H1 (cell line): Measurements from ENCODE around the gene PRSS2. TPM values are rescaled to one million over a fixed set of nuclear protein-coding genes. Genes with fewer than 3 reads are reported as not detected.
"Not testable (repeated sequence)": the region's sequence is repeated elsewhere in the genome, so short reads cannot be mapped to it uniquely, and the experiment has no call there.

Experiments
- CTCF ChIA-PET: fragments of 300-600 bp; sonication (Branson Sonifier 250); formaldehyde crosslinking; loops from one replicate; lab custom pipeline; 2021; ENCODE audit not compliant: partially characterized antibody; lab: Charles Lee
- POLR2A ChIA-PET: fragments of 300-600 bp; sonication (Branson Sonifier 250); formaldehyde crosslinking; loops from one replicate; lab custom pipeline; 2021; ENCODE audit warnings: inconsistent platforms; ENCODE audit not compliant: partially characterized antibody; lab: Charles Lee
- DNase-seq, 2 experiments: peaks; one replicate each; pipeline versions ENCODE4 v3.0.0 to v3.0.0-alpha.2; 2010 to 2022; ENCODE audit warnings: low spot score in 2 of 2, low read depth in 1 of 2, mixed read lengths in 1 of 2
- FAIRE-seq: peaks from 2 replicates; lab custom pipeline; 2011; peaks lifted over from hg19 to GRCh38; lab: Jason Lieb, UNC
- H2AFZ ChIP-seq: 2 replicates; pipeline ENCODE4 v1.8.1; 2012; ENCODE audit warnings: low read length, inconsistent platforms
- H2AK5ac ChIP-seq: 2 replicates; pipeline ENCODE4 v1.6.1; 2013; ENCODE audit warnings: low read depth, low read length
- H2BK120ac ChIP-seq: replicated peaks from 2 replicates; pipeline ENCODE3; 2013; ENCODE audit warnings: low read depth, low read length, inconsistent platforms
- H2BK12ac ChIP-seq: 2 replicates; pipeline ENCODE4 v1.6.1; 2013; ENCODE audit warnings: low read depth, low read length
- H2BK15ac ChIP-seq: 2 replicates; pipeline ENCODE4 v1.6.1; 2013; ENCODE audit warnings: low read length
- H2BK20ac ChIP-seq: 2 replicates; pipeline ENCODE4 v1.6.1; 2013; ENCODE audit warnings: low read length
- H2BK5ac ChIP-seq: 2 replicates; pipeline ENCODE4 v1.6.1; 2013; ENCODE audit warnings: low read depth, low read length
- H3K14ac ChIP-seq: 2 replicates; pipeline ENCODE4 v1.6.1; 2013; ENCODE audit warnings: inconsistent platforms; ENCODE audit not compliant: insufficient read length
- H3K18ac ChIP-seq: 2 replicates; pipeline ENCODE4 v1.6.1; 2013; ENCODE audit warnings: low read length; ENCODE audit errors: extremely low read depth
- H3K23ac ChIP-seq: 2 replicates; pipeline ENCODE4 v1.6.1; 2013; ENCODE audit warnings: inconsistent platforms; ENCODE audit not compliant: insufficient read length
- H3K23me2 ChIP-seq: 2 replicates; pipeline ENCODE4 v1.6.1; 2013; ENCODE audit warnings: low read depth, low read length
- H3K27ac ChIP-seq: 2 replicates; pipeline ENCODE4 v1.6.1; 2011; ENCODE audit warnings: low read depth, low read length, inconsistent platforms
- H3K27me3 ChIP-seq, 4 experiments: replicated peaks in 1 of 4; 1 replicate in 1 of 4; 2 replicates in 3 of 4; pipeline versions ENCODE4 v1.6.1 to v1.8.1; 2011 to 2013; ENCODE audit warnings: low read length in 3 of 4, mild to moderate bottlenecking in 3 of 4, inconsistent platforms in 2 of 4, mixed read lengths in 2 of 4, moderate library complexity in 1 of 4; ENCODE audit not compliant: control insufficient read depth in 3 of 4, insufficient read depth in 3 of 4; ENCODE audit errors: extremely low read depth in 1 of 4
- H3K36me3 ChIP-seq, 4 experiments: 2 replicates each; pipeline versions ENCODE4 v1.6.1 to v1.8.1; 2011 to 2013; ENCODE audit warnings: mild to moderate bottlenecking in 4 of 4, low read length in 3 of 4, moderate library complexity in 2 of 4, control low read depth in 1 of 4, inconsistent platforms in 1 of 4; ENCODE audit not compliant: insufficient read depth in 4 of 4, control insufficient read depth in 2 of 4
- H3K4ac ChIP-seq: replicated peaks from 2 replicates; pipeline ENCODE3; 2013; ENCODE audit warnings: low read length, low read depth, mixed read lengths, inconsistent platforms; ENCODE audit not compliant: insufficient read length
- H3K4me1 ChIP-seq, 4 experiments: replicated peaks in 1 of 4; 1 replicate in 1 of 4; 2 replicates in 3 of 4; pipeline versions ENCODE4 v1.6.1 to v1.8.1; 2011 to 2013; ENCODE audit warnings: low read length in 3 of 4, inconsistent platforms in 2 of 4, mixed read lengths in 1 of 4; ENCODE audit not compliant: insufficient read depth in 4 of 4, control insufficient read depth in 3 of 4
- H3K4me2 ChIP-seq, 2 experiments: 2 replicates each; pipeline versions ENCODE4 v1.6.1 to v1.8.1; 2011 to 2013; ENCODE audit warnings: low read depth in 2 of 2, low read length in 2 of 2, control low read depth in 1 of 2, inconsistent platforms in 1 of 2, mild to moderate bottlenecking in 1 of 2; ENCODE audit not compliant: insufficient read depth in 1 of 2
- H3K4me3 ChIP-seq, 4 experiments: fragments of 200-600, 300-600 bp in 1 of 4; sonication (generic), shearing (Covaris generic), sonication (Bioruptor Twin) in 1 of 4; 2 replicates each; pipeline versions ENCODE4 v1.5.1 to v1.8.1; 2011 to 2016; ENCODE audit warnings: low read length in 4 of 4, low read depth in 3 of 4, control low read depth in 2 of 4, inconsistent platforms in 2 of 4, mild to moderate bottlenecking in 2 of 4, mixed read lengths in 1 of 4, moderate library complexity in 1 of 4; ENCODE audit not compliant: insufficient read depth in 2 of 4; ENCODE audit errors: extremely low read depth in 1 of 4
- H3K56ac ChIP-seq: replicated peaks from 2 replicates; pipeline ENCODE3; 2013; ENCODE audit warnings: low read depth, mild to moderate bottlenecking, mixed read lengths, low read length, inconsistent platforms; ENCODE audit not compliant: insufficient read length
- H3K79me1 ChIP-seq: 2 replicates; pipeline ENCODE4 v1.6.1; 2013; ENCODE audit warnings: low read depth, low read length, control low read depth
- H3K79me2 ChIP-seq, 2 experiments: 2 replicates each; pipeline versions ENCODE4 v1.6.1 to v1.8.1; 2012 to 2013; ENCODE audit warnings: low read length in 2 of 2, mild to moderate bottlenecking in 2 of 2, inconsistent platforms in 1 of 2; ENCODE audit not compliant: insufficient read depth in 2 of 2, control insufficient read depth in 1 of 2
- H3K9ac ChIP-seq, 4 experiments: replicated peaks in 1 of 4; 1 replicate in 1 of 4; 2 replicates in 3 of 4; pipeline versions ENCODE4 v1.6.1 to v1.8.1; 2011 to 2013; ENCODE audit warnings: low read depth in 3 of 4, low read length in 3 of 4, control low read depth in 2 of 4, mild to moderate bottlenecking in 2 of 4, moderate library complexity in 2 of 4, inconsistent platforms in 1 of 4; ENCODE audit errors: extremely low read depth in 1 of 4
- H3K9me3 ChIP-seq, 2 experiments: 2 replicates each; pipeline versions ENCODE4 v1.6.1 to v1.8.1; 2012 to 2013; ENCODE audit warnings: mild to moderate bottlenecking in 2 of 2, moderate library complexity in 2 of 2, control low read depth in 1 of 2, inconsistent platforms in 1 of 2, low read depth in 1 of 2, low read length in 1 of 2, mixed read lengths in 1 of 2; ENCODE audit not compliant: insufficient read depth in 2 of 2
- H4K20me1 ChIP-seq, 2 experiments: replicated peaks in 1 of 2; 2 replicates each; pipeline versions ENCODE3 to v1.8.1; 2011 to 2013; ENCODE audit warnings: inconsistent platforms in 2 of 2, low read length in 2 of 2, mild to moderate bottlenecking in 1 of 2; ENCODE audit not compliant: insufficient read depth in 2 of 2, control insufficient read depth in 1 of 2
- H4K5ac ChIP-seq: 2 replicates; pipeline ENCODE4 v1.6.1; 2013; ENCODE audit warnings: low read length, low read depth, mixed read lengths, inconsistent platforms; ENCODE audit not compliant: insufficient read length
- H4K8ac ChIP-seq: 2 replicates; pipeline ENCODE4 v1.8.0; 2013; ENCODE audit warnings: mild to moderate bottlenecking, moderate library complexity, low read length, inconsistent platforms; ENCODE audit not compliant: insufficient read depth; ENCODE audit errors: extremely low read depth
- H4K91ac ChIP-seq: replicated peaks from 2 replicates; pipeline ENCODE3; 2013; ENCODE audit warnings: low read length, mixed read lengths, inconsistent platforms; ENCODE audit not compliant: insufficient read length
- FOSL1 ChIP-seq: IDR thresholded peaks from 2 replicates; pipeline ENCODE4 v1.6.1; 2011; ENCODE audit warnings: mild to moderate bottlenecking, low read depth, low read length, moderate library complexity; ENCODE audit not compliant: insufficient read depth
- HDAC6 ChIP-seq: IDR thresholded peaks from one replicate; pipeline ENCODE4 v1.7.1; 2012; ENCODE audit warnings: low read depth, mild to moderate bottlenecking, inconsistent platforms, low read length, moderate library complexity
- KDM1A ChIP-seq: fragments of 200-600, 300-600 bp; sonication (generic); IDR thresholded peaks from 2 replicates; pipeline ENCODE4 v1.7.1; 2016; ENCODE audit warnings: mild to moderate bottlenecking, low read length, borderline replicate concordance
- KDM4A ChIP-seq: IDR thresholded peaks from one replicate; pipeline ENCODE4 v1.7.1; 2012; ENCODE audit warnings: low read depth, mild to moderate bottlenecking, moderate library complexity, low read length, inconsistent platforms; ENCODE audit not compliant: severe bottlenecking
- PHF8 ChIP-seq: fragments of 200-600 bp; sonication (generic); conservative IDR thresholded peaks from 2 replicates; pipeline ENCODE4 v1.7.1; 2012; ENCODE audit warnings: low read depth, mild to moderate bottlenecking, inconsistent platforms, low read length, moderate library complexity
- SIX5 ChIP-seq: IDR thresholded peaks from 2 replicates; pipeline ENCODE4 v1.6.1; 2011; ENCODE audit warnings: mild to moderate bottlenecking, low read depth, low read length
- ZNF274 ChIP-seq: IDR thresholded peaks from 2 replicates; pipeline ENCODE4 v1.7.0; 2012; ENCODE audit warnings: low read length, borderline replicate concordance; ENCODE audit errors: extremely low read depth
- WGBS, 2 experiments: shearing (Covaris generic) in 1 of 2; methylation state at CpG; one replicate each; pipeline versions ENCODE4 v1.1.6 to v1.1.7; 2013 to 2015; ENCODE audit warnings: low lambda C conversion rate in 2 of 2, mixed read lengths in 2 of 2, inconsistent platforms in 1 of 2, low coverage in 1 of 2, missing lambda C conversion rate in 1 of 2; ENCODE audit not compliant: insufficient replicate concordance in 2 of 2, insufficient coverage in 1 of 2, insufficient read length in 1 of 2; ENCODE audit errors: extremely low coverage in 1 of 2, missing lambda C conversion rate in 1 of 2; 5-methylcytosine and 5-hydroxymethylcytosine counted together
- polyA plus RNA-seq, 7 experiments: library from polyadenylated mRNA; depleted of rRNA in 3 of 7; stranded (reverse) in 5 of 7; unstranded in 2 of 7; fragments of >200 nt in 5 of 7; fragments of 200-250 nt in 2 of 7; gene quantifications; 1 replicate in 5 of 7; 2 replicates in 1 of 7; 4 replicates in 1 of 7; pipeline versions ENCODE4 v1.2.1 to v1.2.3, GENCODE V29; 2011 to 2013; ENCODE audit warnings: missing spikeins in 2 of 7, mixed read lengths in 2 of 7
- total RNA-seq: library from RNA; stranded (reverse); fragmentation: NEBNext Ultra II Directional; extraction: Animal tissue kit (Norgen Biotek cat#: 25700); gene quantifications from 2 replicates; pipeline ENCODE4 v1.2.1, GENCODE V29; 2021
- TF ChIP-seq, protein P1 (sequence below): IDR thresholded peaks from 2 replicates; pipeline ENCODE4 v1.6.1; 2012; ENCODE audit warnings: inconsistent platforms

PRSS2 gene
- total and polyA plus RNA-seq, 2 of the 8 experiments (the other 6 are each of a cell fraction or from before 2014, with no cell fraction given), result not detected

DNA sequence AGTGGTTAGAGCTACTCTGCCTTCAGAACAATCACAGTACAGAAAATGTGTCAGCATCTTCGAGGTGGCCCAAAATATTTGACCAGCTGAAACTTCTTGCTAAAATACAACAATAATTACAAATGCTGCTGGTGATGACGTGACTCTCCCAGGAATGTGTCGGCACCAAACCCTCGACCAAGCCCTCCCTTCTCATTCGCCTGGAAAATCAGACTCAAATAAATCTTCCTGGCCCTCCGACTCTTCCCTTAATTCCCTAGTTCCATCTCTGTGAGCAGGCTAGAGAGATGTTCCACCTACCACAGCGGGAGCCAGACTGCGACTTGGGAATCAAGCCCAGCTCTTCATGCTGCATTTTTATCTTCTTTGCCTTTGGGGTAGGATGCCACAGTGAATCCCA, 4.1 kb downstream of the PRSS2 start (continued):
- TF ChIP-seq, protein P1, sequence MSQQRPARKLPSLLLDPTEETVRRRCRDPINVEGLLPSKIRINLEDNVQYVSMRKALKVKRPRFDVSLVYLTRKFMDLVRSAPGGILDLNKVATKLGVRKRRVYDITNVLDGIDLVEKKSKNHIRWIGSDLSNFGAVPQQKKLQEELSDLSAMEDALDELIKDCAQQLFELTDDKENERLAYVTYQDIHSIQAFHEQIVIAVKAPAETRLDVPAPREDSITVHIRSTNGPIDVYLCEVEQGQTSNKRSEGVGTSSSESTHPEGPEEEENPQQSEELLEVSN, result no peak
- TF ChIP-seq PHF8 (no peak), HDAC6 (no peak), ZNF274 (no peak), KDM4A (no peak), KDM1A (no peak), SIX5 (no peak), FOSL1 (no peak)

- H3K4ac ChIP-seq, H2BK120ac ChIP-seq, H3K23ac ChIP-seq, H2AFZ ChIP-seq, H3K23me2 ChIP-seq, POLR2A ChIA-PET, H4K91ac ChIP-seq, H3K9ac ChIP-seq, H3K27me3 ChIP-seq, DNase-seq, H4K8ac ChIP-seq, H3K4me3 ChIP-seq, H2BK20ac ChIP-seq, H3K18ac ChIP-seq, H3K9me3 ChIP-seq, H3K4me1 ChIP-seq, H2AK5ac ChIP-seq, H3K4me2 ChIP-seq, FAIRE-seq, H2BK15ac ChIP-seq, H3K36me3 ChIP-seq, H3K27ac ChIP-seq, H4K5ac ChIP-seq, H2BK5ac ChIP-seq, H3K56ac ChIP-seq, H3K79me2 ChIP-seq, H3K14ac ChIP-seq, H2BK12ac ChIP-seq, H3K79me1 ChIP-seq, H4K20me1 ChIP-seq: not testable (repeated sequence)
- WGBS, 2 experiments, result 71% methylated on average over 6 of the region's 6 CpGs; no CpG with 5 or more reads in 1 of the 2 experiments
- CTCF ChIA-PET, result interaction anchor here (0.6 to 12.5 kb wide), 10 partner anchors 7 to 452 kb away, joined by 4 to 179 read pairs (median 6); no protein-coding TSS in a partner anchor
These were observed 4.8 kb downstream of the PRSS2 start for GRCh38 chr7:142775351-142776115.
